Measurements from ENCODE around the gene WNT5B.
A peak's percentile ranks its signal among the peaks of the same experiment; 100 is the strongest.

WNT5B gene

GRCh38 chr12:1610072-1610643 is 18.9 kb upstream of the WNT5B start:
- H3K9me3 Mint-ChIP-seq, result no peaks in the 10 kb centered on the region
- ATAC-seq (no peak), DNase-seq (no peak)
- H3K4me1 Mint-ChIP-seq, result peaks cover 23% of the 10 kb centered on the region
- H3K27ac Mint-ChIP-seq, result no peak overlapping the region
- no peak overlapping the region for H3K4me3 Mint-ChIP-seq
- no peaks in the 10 kb centered on the region for H3K27me3 Mint-ChIP-seq

GRCh38 chr12:1611803-1612572 is 17.0 kb upstream of the WNT5B start:
- Mint-ChIP-seq H3K9me3 (no peaks in the 10 kb centered on the region), H3K4me3 (no peak overlapping the region), H3K27ac (no peak overlapping the region), H3K27me3 (peaks cover under 1% of the 10 kb centered on the region), H3K4me1 (peaks cover 21% of the 10 kb centered on the region)
- ATAC-seq (no peak), DNase-seq (no peak)

- H3K4me3 Mint-ChIP-seq, result no peak overlapping the region
- DNase-seq (no peak), ATAC-seq (peak; percentile 60)
- H3K4me1 Mint-ChIP-seq, result peaks cover 17% of the 10 kb centered on the region
- no peak overlapping the region for H3K27ac Mint-ChIP-seq
- H3K27me3 Mint-ChIP-seq, result peaks cover 10% of the 10 kb centered on the region
- no peaks in the 10 kb centered on the region for H3K9me3 Mint-ChIP-seq
Observed at GRCh38 chr12:1613860-1614259, 15.2 kb upstream of the WNT5B start.

GRCh38 chr12:1614360-1614759 is 14.7 kb upstream of the WNT5B start:
- no peaks in the 10 kb centered on the region for H3K9me3 Mint-ChIP-seq
- DNase-seq, result no peak
- no peak overlapping the region for H3K4me3 Mint-ChIP-seq
- H3K4me1 Mint-ChIP-seq, result peaks cover 21% of the 10 kb centered on the region
- ATAC-seq, result no peak
- no peak overlapping the region for H3K27ac Mint-ChIP-seq
- H3K27me3 Mint-ChIP-seq, result peaks cover 15% of the 10 kb centered on the region

GRCh38 chr12:1616233-1617066 is 12.6 kb upstream of the WNT5B start:
- Mint-ChIP-seq H3K27me3 (peaks cover 17% of the 10 kb centered on the region), H3K4me1 (peaks cover 30% of the 10 kb centered on the region), H3K9me3 (no peaks in the 10 kb centered on the region), H3K27ac (peak overlapping the region in 1 of 2 donors; percentile 15), H3K4me3 (peak overlapping the region in 1 of 2 donors; percentile 34)
- ATAC-seq (no peak), DNase-seq (no peak)

GRCh38 chr12:1618489-1618888 is 10.5 kb upstream of the WNT5B start:
- Mint-ChIP-seq H3K27me3 (peaks cover 17% of the 10 kb centered on the region), H3K4me3 (no peak overlapping the region), H3K9me3 (no peaks in the 10 kb centered on the region), H3K4me1 (peaks cover 30% of the 10 kb centered on the region), H3K27ac (no peak overlapping the region)
- no peak for DNase-seq
- ATAC-seq, result no peak

- Mint-ChIP-seq H3K4me3 (no peak overlapping the region), H3K27ac (no peak overlapping the region), H3K9me3 (no peaks in the 10 kb centered on the region), H3K27me3 (peaks cover 17% of the 10 kb centered on the region), H3K4me1 (peaks cover 30% of the 10 kb centered on the region)
- ATAC-seq (no peak), DNase-seq (no peak)
Observed at GRCh38 chr12:1619159-1619558, 9.9 kb upstream of the WNT5B start.

GRCh38 chr12:1619587-1619986 is 9.4 kb upstream of the WNT5B start:
- H3K4me1 Mint-ChIP-seq, result peaks cover 30% of the 10 kb centered on the region
- no peak overlapping the region for H3K27ac Mint-ChIP-seq
- peak; percentile 31 for ATAC-seq
- peaks cover 17% of the 10 kb centered on the region for H3K27me3 Mint-ChIP-seq
- no peaks in the 10 kb centered on the region for H3K9me3 Mint-ChIP-seq
- DNase-seq, result no peak
- no peak overlapping the region for H3K4me3 Mint-ChIP-seq

GRCh38 chr12:1620092-1620491 is 8.9 kb upstream of the WNT5B start:
- Mint-ChIP-seq H3K4me1 (peaks cover 30% of the 10 kb centered on the region), H3K27me3 (peaks cover 17% of the 10 kb centered on the region), H3K4me3 (no peak overlapping the region), H3K9me3 (no peaks in the 10 kb centered on the region), H3K27ac (peak overlapping the region in 1 of 2 donors; percentile 48)
- DNase-seq (no peak), ATAC-seq (peak; percentile 43)

GRCh38 chr12:1622406-1622805 is 6.6 kb upstream of the WNT5B start:
- H3K4me3 Mint-ChIP-seq, result no peak overlapping the region
- peaks cover 19% of the 10 kb centered on the region for H3K27me3 Mint-ChIP-seq
- H3K4me1 Mint-ChIP-seq, result peaks cover 16% of the 10 kb centered on the region
- ATAC-seq, result no peak
- no peak overlapping the region for H3K27ac Mint-ChIP-seq
- no peaks in the 10 kb centered on the region for H3K9me3 Mint-ChIP-seq
- no peak for DNase-seq

- peaks cover 77% of the 10 kb centered on the region for H3K27me3 Mint-ChIP-seq
- H3K9me3 Mint-ChIP-seq, result no peaks in the 10 kb centered on the region
- H3K4me1 Mint-ChIP-seq, result peaks cover 28% of the 10 kb centered on the region
- DNase-seq, result no peak
- ATAC-seq, result peak; percentile 38
- peak overlapping the region in 1 of 2 donors; percentile 38 for H3K27ac Mint-ChIP-seq
- peak overlapping the region; percentile 55 to 80 for H3K4me3 Mint-ChIP-seq
Observed at GRCh38 chr12:1629338-1630132, 504 bp downstream of the WNT5B start.

- ATAC-seq (peak; percentile 76), DNase-seq (peak; percentile 24 to 26)
- H3K4me1 Mint-ChIP-seq, result peaks cover 33% of the 10 kb centered on the region
- H3K27ac Mint-ChIP-seq, result peak overlapping the region in 1 of 2 donors; percentile 54
- peaks cover 85% of the 10 kb centered on the region for H3K27me3 Mint-ChIP-seq
- H3K4me3 Mint-ChIP-seq, result peak overlapping the region; percentile 61 to 80
- no peaks in the 10 kb centered on the region for H3K9me3 Mint-ChIP-seq
Observed at GRCh38 chr12:1630133-1630826, 1.2 kb downstream of the WNT5B start.

- Mint-ChIP-seq H3K27me3 (peaks cover 91% of the 10 kb centered on the region), H3K4me3 (peak overlapping the region; percentile 61 to 80), H3K27ac (no peak overlapping the region)
Observed at GRCh38 chr12:1630827-1631591, 2.0 kb downstream of the WNT5B start.

GRCh38 chr12:1632702-1633101 is 3.7 kb downstream of the WNT5B start:
- H3K27ac Mint-ChIP-seq, result no peak overlapping the region
- H3K9me3 Mint-ChIP-seq, result no peaks in the 10 kb centered on the region
- peaks cover 33% of the 10 kb centered on the region for H3K4me1 Mint-ChIP-seq
- peaks cover 88% of the 10 kb centered on the region for H3K27me3 Mint-ChIP-seq
- ATAC-seq (no peak), DNase-seq (no peak)
- no peak overlapping the region for H3K4me3 Mint-ChIP-seq

More at GRCh38 chr12:1630827-1631591, 2.0 kb downstream of the WNT5B start:
- Mint-ChIP-seq H3K4me1 (peaks cover 33% of the 10 kb centered on the region), H3K9me3 (no peaks in the 10 kb centered on the region)
- peak; percentile 3 for ATAC-seq
- no peak for DNase-seq
